ENCODE results near the gene CD9. TPM values are rescaled to one million over a fixed set of nuclear protein-coding genes. Genes with fewer than 3 reads are reported as not detected.

The CD9 gene
- total and polyA plus RNA-seq, 2 donors (not counting 1 experiment from before 2014, with no cell fraction given) = 7.2 to 12.8 TPM

- peaks cover 0 to 37% (median 20%) of the 10 kb centered on the region in 4 experiments for H3K27me3 ChIP-seq (replicated peaks in 1 of 4; ENCODE audit: control extremely low read depth in 1 of 4, control insufficient read depth in 3 of 4, insufficient read depth in 4 of 4, low read length in 3 of 4)
- Mint-ChIP-seq H3K4me3 (no peak overlapping the region), H3K27me3 (peaks cover 47% of the 10 kb centered on the region), H3K9me3 (ENCODE audit: insufficient read depth) (no peaks in the 10 kb centered on the region), H3K27ac (no peak overlapping the region), H3K4me1 (peaks cover 25% of the 10 kb centered on the region)
- no peak overlapping the region for H3K4me2 ChIP-seq (replicated peaks; ENCODE audit: low read depth, low read length, poor library complexity, severe bottlenecking)
- no peak overlapping the region for H2AFZ ChIP-seq (ENCODE audit: insufficient read depth, low read depth, low read length, poor library complexity, severe bottlenecking)
- H3K36me3 ChIP-seq (replicated peaks in 1 of 2; ENCODE audit: control extremely low read depth in 1 of 2, control insufficient read depth in 1 of 2, extremely low read depth in 1 of 2, insufficient read depth in 2 of 2, low read length in 1 of 2) = no peaks in the 10 kb centered on the region
- 100% methylated on average over 2 of the region's 3 CpGs for WGBS (ENCODE audit: insufficient coverage)
- H3K4me1 ChIP-seq (ENCODE audit: control insufficient read depth in 2 of 2, insufficient read depth in 2 of 2, low read length in 2 of 2) = peaks cover 28 to 30% of the 10 kb centered on the region in 2 donors
- ChIA-PET POLR2A (no interaction called here), CTCF (interaction anchor here (0.7 kb wide), 1 partner anchor 81 kb away, joined by 3 read pairs; no protein-coding TSS in a partner anchor)
- no peak overlapping the region for H3K4me3 ChIP-seq (ENCODE audit: control extremely low read depth in 1 of 5, extremely low read depth in 1 of 5, insufficient read depth in 1 of 5, low read depth in 2 of 5, low read length in 4 of 5)
- no peak overlapping the region for H3K9ac ChIP-seq (ENCODE audit: low read length)
- no peak overlapping the region for H3K27ac ChIP-seq (ENCODE audit: low read length in 2 of 2)
- intact Hi-C loops (cut with micrococcal nuclease) = no loop called here
- TF ChIP-seq EZH2 (IDR thresholded peaks at IDR 0.05; ENCODE audit: borderline replicate concordance, insufficient read depth, low read depth, low read length, poor library complexity, severe bottlenecking) = no peak
- TF ChIP-seq, protein P1, sequence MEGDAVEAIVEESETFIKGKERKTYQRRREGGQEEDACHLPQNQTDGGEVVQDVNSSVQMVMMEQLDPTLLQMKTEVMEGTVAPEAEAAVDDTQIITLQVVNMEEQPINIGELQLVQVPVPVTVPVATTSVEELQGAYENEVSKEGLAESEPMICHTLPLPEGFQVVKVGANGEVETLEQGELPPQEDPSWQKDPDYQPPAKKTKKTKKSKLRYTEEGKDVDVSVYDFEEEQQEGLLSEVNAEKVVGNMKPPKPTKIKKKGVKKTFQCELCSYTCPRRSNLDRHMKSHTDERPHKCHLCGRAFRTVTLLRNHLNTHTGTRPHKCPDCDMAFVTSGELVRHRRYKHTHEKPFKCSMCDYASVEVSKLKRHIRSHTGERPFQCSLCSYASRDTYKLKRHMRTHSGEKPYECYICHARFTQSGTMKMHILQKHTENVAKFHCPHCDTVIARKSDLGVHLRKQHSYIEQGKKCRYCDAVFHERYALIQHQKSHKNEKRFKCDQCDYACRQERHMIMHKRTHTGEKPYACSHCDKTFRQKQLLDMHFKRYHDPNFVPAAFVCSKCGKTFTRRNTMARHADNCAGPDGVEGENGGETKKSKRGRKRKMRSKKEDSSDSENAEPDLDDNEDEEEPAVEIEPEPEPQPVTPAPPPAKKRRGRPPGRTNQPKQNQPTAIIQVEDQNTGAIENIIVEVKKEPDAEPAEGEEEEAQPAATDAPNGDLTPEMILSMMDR (IDR thresholded peaks at IDR 0.05) = no peak
- DNase-seq (no peak), ATAC-seq (ENCODE audit: low read depth) (no peak)
- H3K9me3 ChIP-seq (ENCODE audit: control extremely low read depth in 1 of 3, control insufficient read depth in 2 of 3, insufficient read depth in 1 of 3, low read length in 2 of 3) = peaks cover 0 to 6% (median 0%) of the 10 kb centered on the region in 3 donors
- H3K79me2 ChIP-seq (ENCODE audit: control insufficient read depth, insufficient read depth, low read length) = peaks cover 3% of the 10 kb centered on the region
- H4K20me1 ChIP-seq (ENCODE audit: control insufficient read depth, insufficient read depth, low read length, poor library complexity, severe bottlenecking) = no peaks in the 10 kb centered on the region
Observed at GRCh38 chr12:6202846-6203245, 2.6 kb downstream of the CD9 start.

DNA sequence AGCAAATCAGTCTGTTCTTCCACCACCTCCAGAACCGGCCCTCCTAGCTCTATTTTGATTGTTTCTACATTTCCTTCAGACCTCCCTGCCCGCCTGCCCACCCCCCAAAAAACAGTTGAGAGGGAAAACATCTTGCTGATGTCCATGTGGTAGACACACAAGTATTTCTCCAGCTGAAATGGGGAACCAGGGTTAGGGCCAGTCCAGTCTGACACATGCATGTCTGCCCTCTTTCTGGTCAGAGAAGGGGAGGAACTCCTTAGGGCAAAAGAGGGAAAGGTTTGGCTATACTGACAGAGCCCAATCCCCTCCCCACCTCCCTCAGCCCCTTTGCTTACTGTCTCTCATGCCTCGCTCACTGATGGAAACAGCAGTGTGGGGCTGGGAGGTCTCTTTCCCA lies 3.4 kb downstream of the CD9 start:
- Histone ChIP-seq H3K4me3 (ENCODE audit: control extremely low read depth in 1 of 5, extremely low read depth in 1 of 5, insufficient read depth in 1 of 5, low read depth in 2 of 5, low read length in 4 of 5) (no peak overlapping the region), H4K20me1 (ENCODE audit: control insufficient read depth, insufficient read depth, low read length, poor library complexity, severe bottlenecking) (no peaks in the 10 kb centered on the region), H3K4me2 (replicated peaks; ENCODE audit: low read depth, low read length, poor library complexity, severe bottlenecking) (no peak overlapping the region), H3K9ac (ENCODE audit: low read length) (no peak overlapping the region), H3K36me3 (replicated peaks in 1 of 2; ENCODE audit: control extremely low read depth in 1 of 2, control insufficient read depth in 1 of 2, extremely low read depth in 1 of 2, insufficient read depth in 2 of 2, low read length in 1 of 2) (no peaks in the 10 kb centered on the region), H3K27me3 (replicated peaks in 1 of 4; ENCODE audit: control extremely low read depth in 1 of 4, control insufficient read depth in 3 of 4, insufficient read depth in 4 of 4, low read length in 3 of 4) (peaks cover 0 to 37% (median 20%) of the 10 kb centered on the region in 4 experiments), H2AFZ (ENCODE audit: insufficient read depth, low read depth, low read length, poor library complexity, severe bottlenecking) (no peak overlapping the region), H3K27ac (ENCODE audit: low read length in 2 of 2) (no peak overlapping the region), H3K4me1 (ENCODE audit: control insufficient read depth in 2 of 2, insufficient read depth in 2 of 2, low read length in 2 of 2) (peaks cover 28 to 30% of the 10 kb centered on the region in 2 donors), H3K9me3 (ENCODE audit: control extremely low read depth in 1 of 3, control insufficient read depth in 2 of 3, insufficient read depth in 1 of 3, low read length in 2 of 3) (peaks cover 0 to 6% (median 0%) of the 10 kb centered on the region in 3 donors), H3K79me2 (ENCODE audit: control insufficient read depth, insufficient read depth, low read length) (peaks cover 3% of the 10 kb centered on the region)
- DNase-seq = no peak
- WGBS (ENCODE audit: insufficient coverage) = 100% methylated on average over 1 of the region's 3 CpGs
- TF ChIP-seq EZH2 (IDR thresholded peaks at IDR 0.05; ENCODE audit: borderline replicate concordance, insufficient read depth, low read depth, low read length, poor library complexity, severe bottlenecking) = no peak
- TF ChIP-seq, protein P1 (IDR thresholded peaks at IDR 0.05) = no peak
- POLR2A ChIA-PET = no interaction called here
- intact Hi-C loops (cut with micrococcal nuclease) = no loop called here
- no peaks in the 10 kb centered on the region for H3K9me3 Mint-ChIP-seq (ENCODE audit: insufficient read depth)
- no peak overlapping the region for H3K4me3 Mint-ChIP-seq
- no peak for ATAC-seq (ENCODE audit: low read depth)
- H3K27ac Mint-ChIP-seq = no peak overlapping the region
- CTCF ChIA-PET = interaction anchor here (0.7 to 1.0 kb wide), 3 partner anchors 8 to 80 kb away, joined by 3 to 6 read pairs (median 3); no protein-coding TSS in a partner anchor
- H3K27me3 Mint-ChIP-seq = peaks cover 43% of the 10 kb centered on the region
- peaks cover 25% of the 10 kb centered on the region for H3K4me1 Mint-ChIP-seq

Measured in B cell (primary cell).